H9 (cell line): Measurements from ENCODE around the gene SMAP1. TPM values are rescaled to one million over a fixed set of nuclear protein-coding genes. Genes with fewer than 3 reads are reported as not detected.

ENCODE experiments used
- DNase-seq: peaks from one replicate; pipeline ENCODE4 v3.0.0-alpha.2; 2017
- H2AFZ ChIP-seq: one replicate; pipeline ENCODE4 v1.6.1; 2013; ENCODE audit warnings: mild to moderate bottlenecking, low read length, control low read depth, moderate library complexity
- H2AK5ac ChIP-seq: 2 replicates; pipeline ENCODE4 v1.6.1; 2013; ENCODE audit warnings: low read length, control low read depth, mixed read lengths; ENCODE audit not compliant: insufficient read length
- H2BK120ac ChIP-seq: one replicate; pipeline ENCODE4 v1.6.1; 2013; ENCODE audit warnings: low read depth, mild to moderate bottlenecking, low read length, control low read depth, inconsistent platforms; ENCODE audit not compliant: poor library complexity, severe bottlenecking
- H2BK12ac ChIP-seq: 2 replicates; pipeline ENCODE4 v1.6.1; 2013; ENCODE audit warnings: low read length, control low read depth, mixed read lengths, low read depth; ENCODE audit not compliant: insufficient read length
- H2BK15ac ChIP-seq: 2 replicates; pipeline ENCODE4 v1.6.1; 2013; ENCODE audit warnings: low read depth, low read length, control low read depth
- H2BK20ac ChIP-seq: one replicate; pipeline ENCODE4 v1.6.1; 2013; ENCODE audit warnings: low read depth, mild to moderate bottlenecking, low read length, control low read depth, inconsistent platforms; ENCODE audit not compliant: poor library complexity, severe bottlenecking
- H2BK5ac ChIP-seq: 2 replicates; pipeline ENCODE4 v1.6.1; 2013; ENCODE audit warnings: low read length, control low read depth, mixed read lengths; ENCODE audit not compliant: insufficient read length
- H3K14ac ChIP-seq: 2 replicates; pipeline ENCODE4 v1.6.1; 2013; ENCODE audit warnings: low read length, control low read depth; ENCODE audit not compliant: insufficient read depth
- H3K18ac ChIP-seq: 2 replicates; pipeline ENCODE4 v1.6.1; 2013; ENCODE audit warnings: low read depth, mild to moderate bottlenecking, mixed read lengths, low read length, control low read depth; ENCODE audit not compliant: insufficient read length
- H3K23ac ChIP-seq: 2 replicates; pipeline ENCODE4 v1.6.1; 2013; ENCODE audit warnings: low read length, control low read depth, mixed read lengths, low read depth; ENCODE audit not compliant: insufficient read length
- H3K23me2 ChIP-seq: 2 replicates; pipeline ENCODE4 v1.6.1; 2013; ENCODE audit warnings: low read depth, mild to moderate bottlenecking, mixed read lengths, low read length, control low read depth; ENCODE audit not compliant: insufficient read length, poor library complexity, severe bottlenecking
- H3K27ac ChIP-seq: 2 replicates; pipeline ENCODE4 v1.5.1; 2013; ENCODE audit warnings: low read length, control low read depth, mixed read lengths, low read depth; ENCODE audit not compliant: insufficient read length
- H3K27me3 ChIP-seq: 2 replicates; pipeline ENCODE4 v1.6.1; 2013; ENCODE audit warnings: low read length, control low read depth, inconsistent platforms; ENCODE audit not compliant: insufficient read depth
- H3K4ac ChIP-seq: 2 replicates; pipeline ENCODE4 v1.6.1; 2013; ENCODE audit warnings: low read depth, mild to moderate bottlenecking, control low read depth, inconsistent platforms, low read length, moderate library complexity
- H3K4me1 ChIP-seq: 2 replicates; pipeline ENCODE4 v1.6.1; 2013; ENCODE audit warnings: low read length, control low read depth, inconsistent platforms; ENCODE audit not compliant: insufficient read depth
- H3K4me2 ChIP-seq: 2 replicates; pipeline ENCODE4 v1.6.1; 2013; ENCODE audit warnings: low read length, control low read depth, mixed read lengths; ENCODE audit not compliant: insufficient read length, insufficient read depth
- H3K56ac ChIP-seq: 2 replicates; pipeline ENCODE4 v1.6.1; 2013; ENCODE audit warnings: low read depth, mild to moderate bottlenecking, mixed read lengths, low read length, control low read depth; ENCODE audit not compliant: insufficient read length
- H3K79me1 ChIP-seq: 2 replicates; pipeline ENCODE4 v1.6.1; 2013; ENCODE audit warnings: low read depth, mild to moderate bottlenecking, moderate library complexity, low read length, control low read depth, inconsistent platforms; ENCODE audit not compliant: insufficient read depth, poor library complexity, severe bottlenecking
- H3K79me2 ChIP-seq: 2 replicates; pipeline ENCODE4 v1.6.1; 2013; ENCODE audit warnings: low read length, control low read depth, inconsistent platforms; ENCODE audit not compliant: insufficient read depth
- H3K9ac ChIP-seq: 2 replicates; pipeline ENCODE4 v1.6.1; 2013; ENCODE audit warnings: low read length, control low read depth, mixed read lengths; ENCODE audit not compliant: insufficient read length; ENCODE audit errors: extremely low read depth
- H3K9me3 ChIP-seq: one replicate; pipeline ENCODE4 v1.6.1; 2013; ENCODE audit warnings: low read depth, low read length, inconsistent platforms; ENCODE audit not compliant: control insufficient read depth
- H3T11ph ChIP-seq: one replicate; pipeline ENCODE4 v1.6.1; 2013; ENCODE audit warnings: mild to moderate bottlenecking, low read length, control low read depth, inconsistent platforms
- H4K20me1 ChIP-seq: one replicate; pipeline ENCODE4 v1.6.1; 2013; ENCODE audit not compliant: control insufficient read depth, insufficient read length, insufficient read depth
- H4K5ac ChIP-seq: 2 replicates; pipeline ENCODE4 v1.6.1; 2013; ENCODE audit warnings: low read depth, mild to moderate bottlenecking, mixed read lengths, low read length, control low read depth; ENCODE audit not compliant: insufficient read length
- H4K8ac ChIP-seq: replicated peaks from 2 replicates; pipeline ENCODE4 v1.6.1; 2013; ENCODE audit warnings: low read length, control low read depth, mixed read lengths, low read depth; ENCODE audit not compliant: insufficient read length
- H4K91ac ChIP-seq: 2 replicates; pipeline ENCODE4 v1.6.1; 2013; ENCODE audit warnings: low read depth, mild to moderate bottlenecking, moderate library complexity, mixed read lengths, low read length, control low read depth; ENCODE audit not compliant: insufficient read length
- H3K27ac Mint-ChIP-seq, 3 experiments: 2 replicates in 2 of 3; 3 replicates in 1 of 3; pipeline ENCODE4 v1.8.0; 2020 to 2021; ENCODE audit warnings: mixed read lengths in 3 of 3, mild to moderate bottlenecking in 1 of 3, moderate library complexity in 1 of 3
- H3K27me3 Mint-ChIP-seq: 2 replicates; pipeline ENCODE4 v1.8.0; 2021; ENCODE audit warnings: low read depth, mild to moderate bottlenecking, moderate library complexity, mixed read lengths
- H3K36me3 Mint-ChIP-seq, 3 experiments: 2 replicates in 2 of 3; 3 replicates in 1 of 3; pipeline ENCODE4 v1.8.0; 2020 to 2021; ENCODE audit warnings: low read depth in 3 of 3, mixed read lengths in 3 of 3; ENCODE audit not compliant: insufficient read depth in 1 of 3
- H3K4me1 Mint-ChIP-seq, 2 experiments: 2 replicates each; pipeline ENCODE4 v1.8.0; 2020; ENCODE audit warnings: mixed read lengths in 2 of 2
- H3K4me3 Mint-ChIP-seq, 2 experiments: 2 replicates in 1 of 2; 3 replicates in 1 of 2; pipeline ENCODE4 v1.8.0; 2020 to 2021; ENCODE audit warnings: mild to moderate bottlenecking in 2 of 2, mixed read lengths in 2 of 2, moderate library complexity in 1 of 2
- H3K9me3 Mint-ChIP-seq, 2 experiments: 2 replicates in 1 of 2; 3 replicates in 1 of 2; pipeline ENCODE4 v1.8.0; 2020; ENCODE audit warnings: mild to moderate bottlenecking in 2 of 2, mixed read lengths in 2 of 2, moderate library complexity in 1 of 2
- CTCF ChIP-seq: fragments of 200-600 bp; sonication (generic); conservative IDR thresholded peaks from 3 replicates; pipeline ENCODE4 v1.8.0; 2021; ENCODE audit warnings: antibody characterized with exemption, mild to moderate bottlenecking
- WGBS: extraction: QIAGEN DNeasy Blood & Tissue Kit; methylation state at CpG from one replicate; pipeline ENCODE4 v1.1.7; 2013; ENCODE audit warnings: missing lambda C conversion rate, low lambda C conversion rate, mixed read lengths; ENCODE audit not compliant: insufficient read length; ENCODE audit errors: extremely low coverage; 5-methylcytosine and 5-hydroxymethylcytosine counted together
- total RNA-seq: library from RNA; stranded (reverse); gene quantifications from 2 replicates; pipeline ENCODE4 v1.2.1, GENCODE V29; 2021

The SMAP1 gene
- total RNA-seq, 1 experiment from 2014 or later = 29.3 TPM

DNA sequence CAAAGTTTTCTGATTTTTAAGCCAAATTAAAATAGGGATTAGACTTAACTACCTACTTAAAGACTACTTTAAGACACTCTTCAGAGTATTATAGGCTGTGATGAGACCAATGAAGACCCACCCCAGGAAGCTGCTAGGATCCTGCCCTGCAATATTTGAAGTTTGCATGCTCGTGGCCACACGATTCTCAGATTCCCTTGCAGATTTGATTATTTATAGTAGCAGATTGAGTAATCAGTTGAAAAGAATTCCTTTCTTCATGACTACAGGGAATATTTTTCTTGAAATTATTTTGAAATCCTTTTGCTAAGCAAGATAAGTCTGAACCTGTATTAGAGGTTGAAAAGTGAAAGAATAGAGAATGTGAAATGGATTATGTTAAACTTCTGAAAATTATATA is 166.8 kb downstream of the SMAP1 start:
- H3K79me1 ChIP-seq = no peaks in the 10 kb centered on the region
- no peaks in the 10 kb centered on the region for H4K20me1 ChIP-seq
- peaks cover 0 to 1% (median 0%) of the 10 kb centered on the region in 3 experiments; a peak in 1 of 7 replicates for H3K36me3 Mint-ChIP-seq
- H3K23ac ChIP-seq = no peak overlapping the region
- no peak overlapping the region for H3K27ac ChIP-seq
- H3K4me3 Mint-ChIP-seq = no peak overlapping the region
- no peak overlapping the region for H3K56ac ChIP-seq
- WGBS = no CpG with 5 or more reads among the region's 2 CpGs
- H2AK5ac ChIP-seq = no peak overlapping the region
- TF ChIP-seq CTCF = no peak
- H3K27me3 Mint-ChIP-seq = no peaks in the 10 kb centered on the region
- no peak overlapping the region for H2AFZ ChIP-seq
- H3K9me3 ChIP-seq = no peaks in the 10 kb centered on the region
- no peak overlapping the region for H4K5ac ChIP-seq
- H4K8ac ChIP-seq = no peak overlapping the region
- no peaks in the 10 kb centered on the region for H3K23me2 ChIP-seq
- no peak overlapping the region for H3K27ac Mint-ChIP-seq
- no peak overlapping the region for H3T11ph ChIP-seq
- H3K4me1 ChIP-seq = no peaks in the 10 kb centered on the region
- H3K14ac ChIP-seq = no peak overlapping the region
- H3K4ac ChIP-seq = no peak overlapping the region
- no peak overlapping the region for H4K91ac ChIP-seq
- H3K9ac ChIP-seq = no peak overlapping the region
- H3K4me1 Mint-ChIP-seq = peaks cover 3 to 6% of the 10 kb centered on the region in 2 experiments; a peak in 1 of 4 replicates
- H2BK15ac ChIP-seq = no peak overlapping the region
- H3K18ac ChIP-seq = no peak overlapping the region
- peaks cover 0 to 4% of the 10 kb centered on the region in 2 experiments; a peak in 1 of 5 replicates for H3K9me3 Mint-ChIP-seq
- H3K79me2 ChIP-seq = no peaks in the 10 kb centered on the region
- no peak overlapping the region for H2BK5ac ChIP-seq
- no peak overlapping the region for H2BK120ac ChIP-seq
- no peak overlapping the region for H2BK20ac ChIP-seq
- no peaks in the 10 kb centered on the region for H3K27me3 ChIP-seq
- H2BK12ac ChIP-seq = no peak overlapping the region
- no peak for DNase-seq
- no peak overlapping the region for H3K4me2 ChIP-seq
